CD14-positive monocyte (primary cell): ENCODE results near the gene LPO. TPM values are rescaled to one million over a fixed set of nuclear protein-coding genes. Genes with fewer than 3 reads are reported as not detected.

Experiments used
- DNase-seq, 3 donors: peaks; one replicate each; pipeline ENCODE4 v3.0.0-alpha.2; 2011 to 2022
- H2AFZ ChIP-seq: 2 replicates; pipeline ENCODE4 v1.6.0; 2012; ENCODE audit warnings: mild to moderate bottlenecking, low read depth, low read length, inconsistent platforms; ENCODE audit not compliant: insufficient read depth, poor library complexity, severe bottlenecking
- H3K27ac ChIP-seq, 2 donors: 1 replicate in 1 of 2; 2 replicates in 1 of 2; pipeline ENCODE4 v1.5.1; 2012 to 2013; ENCODE audit warnings: low read length in 2 of 2, control low read depth in 1 of 2, inconsistent platforms in 1 of 2, low read depth in 1 of 2, mild to moderate bottlenecking in 1 of 2
- H3K27me3 ChIP-seq, 2 donors: one replicate each; pipeline versions ENCODE4 v1.6.0 to v1.6.1; 2011 to 2013; ENCODE audit warnings: low read length in 2 of 2; ENCODE audit not compliant: control insufficient read depth in 2 of 2, insufficient read depth in 2 of 2
- H3K36me3 ChIP-seq, 2 donors: replicated peaks in 1 of 2; 1 replicate in 1 of 2; 2 replicates in 1 of 2; pipeline versions ENCODE4 v1.5.1 to v1.6.1; 2012 to 2013; ENCODE audit warnings: low read length in 2 of 2, control low read depth in 1 of 2, inconsistent platforms in 1 of 2, mild to moderate bottlenecking in 1 of 2; ENCODE audit not compliant: insufficient read depth in 2 of 2, control insufficient read depth in 1 of 2
- H3K4me1 ChIP-seq, 2 donors: 1 replicate in 1 of 2; 2 replicates in 1 of 2; pipeline versions ENCODE4 v1.5.1 to v1.6.1; 2012 to 2013; ENCODE audit warnings: low read length in 2 of 2, control low read depth in 1 of 2, inconsistent platforms in 1 of 2, mild to moderate bottlenecking in 1 of 2, moderate library complexity in 1 of 2; ENCODE audit not compliant: insufficient read depth in 2 of 2, control insufficient read depth in 1 of 2
- H3K4me2 ChIP-seq: replicated peaks from 2 replicates; pipeline ENCODE3; 2012; ENCODE audit warnings: low read length, moderate library complexity, mild to moderate bottlenecking; ENCODE audit not compliant: poor library complexity, severe bottlenecking; ENCODE audit errors: extremely low read depth
- H3K4me3 ChIP-seq, 3 experiments: fragments of 200-600 bp in 1 of 3; sonication (generic) in 1 of 3; replicated peaks in 1 of 3; 1 replicate in 2 of 3; 2 replicates in 1 of 3; pipeline ENCODE4 v1.5.1; 2011 to 2013; ENCODE audit warnings: low read length in 3 of 3, mild to moderate bottlenecking in 3 of 3, control low read depth in 2 of 3, low read depth in 2 of 3, inconsistent platforms in 1 of 3, moderate library complexity in 1 of 3
- H3K79me2 ChIP-seq: 2 replicates; pipeline ENCODE4 v1.6.0; 2012; ENCODE audit warnings: mild to moderate bottlenecking, control low read depth, inconsistent platforms, low read length, moderate library complexity; ENCODE audit not compliant: insufficient read depth
- H3K9ac ChIP-seq: 2 replicates; pipeline ENCODE4 v1.6.0; 2017; ENCODE audit warnings: low read length, mild to moderate bottlenecking; ENCODE audit not compliant: insufficient read depth, poor library complexity, severe bottlenecking
- H3K9me3 ChIP-seq, 2 donors: replicated peaks in 1 of 2; 1 replicate in 1 of 2; 2 replicates in 1 of 2; pipeline versions ENCODE4 v1.5.1 to v1.6.1; 2012 to 2013; ENCODE audit warnings: low read length in 2 of 2, control low read depth in 1 of 2; ENCODE audit not compliant: control insufficient read depth in 1 of 2, insufficient read depth in 1 of 2
- H4K20me1 ChIP-seq: 2 replicates; pipeline ENCODE4 v1.6.0; 2012; ENCODE audit warnings: mild to moderate bottlenecking, low read length, control low read depth, moderate library complexity; ENCODE audit not compliant: insufficient read depth
- H3K27ac Mint-ChIP-seq, 7 donors: one replicate each; pipeline ENCODE4 v1.8.0; 2020; ENCODE audit warnings: mild to moderate bottlenecking in 7 of 7, mixed read lengths in 7 of 7, moderate library complexity in 6 of 7, inconsistent platforms in 2 of 7
- H3K27me3 Mint-ChIP-seq, 3 donors: one replicate each; pipeline ENCODE4 v1.8.0; 2021 to 2022; ENCODE audit warnings: low read depth in 3 of 3, mild to moderate bottlenecking in 3 of 3, mixed read lengths in 3 of 3, moderate library complexity in 3 of 3, inconsistent platforms in 1 of 3
- H3K36me3 Mint-ChIP-seq, 2 donors: one replicate each; pipeline ENCODE4 v1.8.0; 2020; ENCODE audit warnings: mixed read lengths in 2 of 2, inconsistent platforms in 1 of 2, mild to moderate bottlenecking in 1 of 2
- H3K4me1 Mint-ChIP-seq: one replicate; pipeline ENCODE4 v1.8.0; 2020; ENCODE audit warnings: mild to moderate bottlenecking, mixed read lengths
- H3K4me3 Mint-ChIP-seq, 2 donors: one replicate each; pipeline ENCODE4 v1.8.0; 2020; ENCODE audit warnings: mild to moderate bottlenecking in 2 of 2, mixed read lengths in 2 of 2, moderate library complexity in 1 of 2
- H3K9me3 Mint-ChIP-seq, 7 donors: one replicate each; pipeline ENCODE4 v1.8.0; 2020 to 2022; ENCODE audit warnings: mixed read lengths in 7 of 7, mild to moderate bottlenecking in 6 of 7, moderate library complexity in 6 of 7, inconsistent platforms in 2 of 7
- WGBS: methylation state at CpG from one replicate; pipeline ENCODE4 v1.1.5; 2013; ENCODE audit warnings: missing lambda C conversion rate; ENCODE audit not compliant: insufficient coverage; 5-methylcytosine and 5-hydroxymethylcytosine counted together
- intact Hi-C, 2 donors: fragments of 100-400 bp; cut with micrococcal nuclease; formaldehyde crosslinking; loops; one replicate each; pipeline versions ENCODE4 v1.15.0 to v1.15.1; 2023
- polyA plus RNA-seq, 3 donors: library from polyadenylated mRNA; depleted of rRNA in 1 of 3; unstranded in 2 of 3; stranded (reverse) in 1 of 3; fragments of 300-500 nt in 2 of 3; fragments of >200 nt in 1 of 3; fragmentation: Illumina TruSeq in 2 of 3; gene quantifications; 1 replicate in 2 of 3; 2 replicates in 1 of 3; pipeline ENCODE4 v1.2.3, GENCODE V29; 2012 to 2021
- TF ChIP-seq, protein P1 (sequence below): fragments of 200-600 bp; IDR thresholded peaks from one replicate; pipeline ENCODE4 v1.8.0; 2022; ENCODE audit warnings: antibody characterized with exemption, mild to moderate bottlenecking

LPO gene
- polyA plus RNA-seq, 3 donors = 0.04 to 0.43 TPM; not detected in 1

DNA sequence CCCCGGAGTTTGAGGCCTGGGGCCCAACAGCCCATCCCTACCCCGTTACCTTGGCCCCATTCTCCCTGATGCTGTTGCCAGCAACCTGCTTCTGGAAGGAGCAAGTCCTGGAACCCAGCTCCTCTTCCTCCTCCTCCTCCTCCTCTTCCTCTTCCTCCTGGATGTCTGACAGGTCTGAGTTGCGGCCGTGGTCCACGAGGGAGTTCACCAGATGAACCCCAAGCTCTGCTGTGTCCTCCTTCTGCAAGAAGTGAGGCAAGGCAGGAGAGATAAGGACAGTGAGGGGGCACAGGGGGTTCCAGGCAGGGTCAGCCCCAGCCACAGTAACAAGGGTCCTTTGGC, 71.5 kb downstream of the LPO start:
- Histone ChIP-seq H2AFZ (no peak overlapping the region), H3K9ac (no peak overlapping the region), H3K4me2 (no peak overlapping the region), H3K4me1 (peaks cover 25 to 32% of the 10 kb centered on the region in 2 donors), H3K27me3 (no peaks in the 10 kb centered on the region), H3K9me3 (no peaks in the 10 kb centered on the region), H3K36me3 (no peaks in the 10 kb centered on the region), H3K79me2 (no peaks in the 10 kb centered on the region), H4K20me1 (no peaks in the 10 kb centered on the region), H3K27ac (no peak overlapping the region), H3K4me3 (no peak overlapping the region)
- TF ChIP-seq, protein P1, sequence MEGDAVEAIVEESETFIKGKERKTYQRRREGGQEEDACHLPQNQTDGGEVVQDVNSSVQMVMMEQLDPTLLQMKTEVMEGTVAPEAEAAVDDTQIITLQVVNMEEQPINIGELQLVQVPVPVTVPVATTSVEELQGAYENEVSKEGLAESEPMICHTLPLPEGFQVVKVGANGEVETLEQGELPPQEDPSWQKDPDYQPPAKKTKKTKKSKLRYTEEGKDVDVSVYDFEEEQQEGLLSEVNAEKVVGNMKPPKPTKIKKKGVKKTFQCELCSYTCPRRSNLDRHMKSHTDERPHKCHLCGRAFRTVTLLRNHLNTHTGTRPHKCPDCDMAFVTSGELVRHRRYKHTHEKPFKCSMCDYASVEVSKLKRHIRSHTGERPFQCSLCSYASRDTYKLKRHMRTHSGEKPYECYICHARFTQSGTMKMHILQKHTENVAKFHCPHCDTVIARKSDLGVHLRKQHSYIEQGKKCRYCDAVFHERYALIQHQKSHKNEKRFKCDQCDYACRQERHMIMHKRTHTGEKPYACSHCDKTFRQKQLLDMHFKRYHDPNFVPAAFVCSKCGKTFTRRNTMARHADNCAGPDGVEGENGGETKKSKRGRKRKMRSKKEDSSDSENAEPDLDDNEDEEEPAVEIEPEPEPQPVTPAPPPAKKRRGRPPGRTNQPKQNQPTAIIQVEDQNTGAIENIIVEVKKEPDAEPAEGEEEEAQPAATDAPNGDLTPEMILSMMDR = no peak
- Mint-ChIP-seq H3K4me3 (peak overlapping the region in 1 of 2 donors; percentile 26), H3K27ac (peak overlapping the region in 2 of 7 donors; percentile 21 to 71), H3K9me3 (no peaks in the 10 kb centered on the region), H3K36me3 (peaks cover 0 to 4% of the 10 kb centered on the region in 2 donors), H3K4me1 (peaks cover 38% of the 10 kb centered on the region), H3K27me3 (peaks cover 6 to 19% (median 16%) of the 10 kb centered on the region in 3 donors)
- 23% methylated on average over 5 of the region's 5 CpGs for WGBS
- intact Hi-C loops = loop anchor here (10.0 kb wide), 2 partner anchors 55 to 135 kb away; no protein-coding TSS in a partner anchor
- DNase-seq = no peak

- Histone ChIP-seq H3K27me3 (no peaks in the 10 kb centered on the region), H3K79me2 (no peaks in the 10 kb centered on the region), H3K27ac (no peak overlapping the region), H2AFZ (no peak overlapping the region), H3K9ac (peak overlapping the region; percentile 17), H3K36me3 (no peaks in the 10 kb centered on the region), H3K4me3 (no peak overlapping the region), H3K9me3 (no peaks in the 10 kb centered on the region), H4K20me1 (no peaks in the 10 kb centered on the region), H3K4me2 (no peak overlapping the region), H3K4me1 (peaks cover 24 to 27% of the 10 kb centered on the region in 2 donors)
- no peak overlapping the region for H3K4me3 Mint-ChIP-seq
- peaks cover 38% of the 10 kb centered on the region for H3K4me1 Mint-ChIP-seq
- intact Hi-C loops = loop anchor here (10.0 kb wide), 2 partner anchors 54 to 134 kb away; no protein-coding TSS in a partner anchor
- H3K9me3 Mint-ChIP-seq = no peaks in the 10 kb centered on the region
- H3K36me3 Mint-ChIP-seq = peaks cover 0 to 4% of the 10 kb centered on the region in 2 donors
- H3K27ac Mint-ChIP-seq = no peak overlapping the region
- DNase-seq = no peak
- TF ChIP-seq, protein P1 = no peak
- peaks cover 10 to 23% (median 20%) of the 10 kb centered on the region in 3 donors for H3K27me3 Mint-ChIP-seq
- 89% methylated on average over 22 of the region's 23 CpGs for WGBS
Measured at GRCh38 chr17:58310511-58311428, 72.4 kb downstream of the LPO start.
